Prostate gland (tissue), 2 donors: Measurements from ENCODE around the gene USP47. TPM values are rescaled to one million over a fixed set of nuclear protein-coding genes. Genes with fewer than 3 reads are reported as not detected.

Source experiments
- DNase-seq: peaks from one replicate; pipeline ENCODE4 v3.0.0-alpha.2; 2019; ENCODE audit warnings: low spot score
- H3K27ac ChIP-seq, 2 donors: fragments of 200-600 bp; sonication (generic); 2 replicates each; pipeline ENCODE4 v1.5.1; 2017 to 2019
- H3K27me3 ChIP-seq: fragments of 200-600 bp; sonication (generic); replicated peaks from 2 replicates; pipeline ENCODE4 v1.5.1; 2019; ENCODE audit not compliant: insufficient read depth
- H3K36me3 ChIP-seq, 2 donors: fragments of 200-600 bp; sonication (generic); 1 replicate in 1 of 2; 2 replicates in 1 of 2; pipeline versions ENCODE4 v1.5.1 to v1.8.1; 2017 to 2019
- H3K4me1 ChIP-seq: fragments of 200-600 bp; sonication (generic); replicated peaks from 2 replicates; pipeline ENCODE4 v1.5.1; 2019
- H3K4me3 ChIP-seq, 2 donors: fragments of 200-600 bp; sonication (generic); 2 replicates each; pipeline ENCODE4 v1.5.1; 2017 to 2019
- H3K9me3 ChIP-seq: fragments of 200-600 bp; sonication (generic); 2 replicates; pipeline ENCODE4 v1.5.1; 2017
- CTCF ChIP-seq, 4 experiments: fragments of 200-600 bp in 2 of 4; fragments of 450-650 bp in 2 of 4; sonication (generic) in 2 of 4; IDR thresholded peaks; 1 replicate in 3 of 4; 2 replicates in 1 of 4; pipeline ENCODE4 v1.5.1; 2016 to 2019; ENCODE audit warnings: antibody characterized with exemption in 4 of 4, mild to moderate bottlenecking in 2 of 4, moderate library complexity in 2 of 4
- POLR2A ChIP-seq: fragments of 450-650 bp; IDR thresholded peaks from one replicate; pipeline ENCODE4 v1.6.1; 2016; ENCODE audit warnings: antibody characterized with exemption, mild to moderate bottlenecking
- POLR2AphosphoS5 ChIP-seq: sonication (generic); formaldehyde crosslinking; IDR thresholded peaks from one replicate; pipeline ENCODE4 v1.6.1; 2017; ENCODE audit warnings: antibody characterized with exemption
- whole genome bisulfite sequencing: methylation state at CpG from one replicate; pipeline ENCODE4 v1.1.5; 2018; 5-methylcytosine and 5-hydroxymethylcytosine counted together
- intact Hi-C: fragments of 100-400 bp; cut with DNase I; formaldehyde crosslinking; loops from one replicate; pipeline ENCODE4 v1.14.2; 2022
- total RNA-seq, 2 donors: library from RNA; depleted of rRNA; stranded (reverse); fragments of >200 nt; gene quantifications; one replicate each; pipeline ENCODE4 v1.1.0, GENCODE V29; 2016

USP47 gene
- total RNA-seq, 2 donors from 2014 or later = 58.4 to 76.6 TPM

GRCh38 chr11:11983427-11983826 is 141.7 kb downstream of the USP47 start:
- Histone ChIP-seq H3K4me3 (no peak overlapping the region), H3K9me3 (no peaks in the 10 kb centered on the region), H3K27ac (no peak overlapping the region), H3K27me3 (no peaks in the 10 kb centered on the region), H3K4me1 (no peaks in the 10 kb centered on the region), H3K36me3 (no peaks in the 10 kb centered on the region)
- TF ChIP-seq CTCF (IDR thresholded peaks at IDR 0.05) (no peak), POLR2AphosphoS5 (no peak), POLR2A (no peak)
- WGBS = 88% methylated on average over 5 of the region's 5 CpGs
- no peak for DNase-seq
- intact Hi-C loops = no loop called here

- DNase-seq = no peak
- no peak overlapping the region for H3K27ac ChIP-seq
- intact Hi-C loops = no loop called here
- no peaks in the 10 kb centered on the region for H3K9me3 ChIP-seq
- TF ChIP-seq POLR2A (no peak), CTCF (IDR thresholded peaks at IDR 0.05) (no peak), POLR2AphosphoS5 (no peak)
- no peaks in the 10 kb centered on the region for H3K27me3 ChIP-seq
- H3K4me1 ChIP-seq = no peaks in the 10 kb centered on the region
- WGBS = 63% methylated on average over 5 of the region's 5 CpGs
- no peak overlapping the region for H3K4me3 ChIP-seq
- no peaks in the 10 kb centered on the region for H3K36me3 ChIP-seq
These were observed 142.8 kb downstream of the USP47 start for GRCh38 chr11:11984563-11984962.

DNA sequence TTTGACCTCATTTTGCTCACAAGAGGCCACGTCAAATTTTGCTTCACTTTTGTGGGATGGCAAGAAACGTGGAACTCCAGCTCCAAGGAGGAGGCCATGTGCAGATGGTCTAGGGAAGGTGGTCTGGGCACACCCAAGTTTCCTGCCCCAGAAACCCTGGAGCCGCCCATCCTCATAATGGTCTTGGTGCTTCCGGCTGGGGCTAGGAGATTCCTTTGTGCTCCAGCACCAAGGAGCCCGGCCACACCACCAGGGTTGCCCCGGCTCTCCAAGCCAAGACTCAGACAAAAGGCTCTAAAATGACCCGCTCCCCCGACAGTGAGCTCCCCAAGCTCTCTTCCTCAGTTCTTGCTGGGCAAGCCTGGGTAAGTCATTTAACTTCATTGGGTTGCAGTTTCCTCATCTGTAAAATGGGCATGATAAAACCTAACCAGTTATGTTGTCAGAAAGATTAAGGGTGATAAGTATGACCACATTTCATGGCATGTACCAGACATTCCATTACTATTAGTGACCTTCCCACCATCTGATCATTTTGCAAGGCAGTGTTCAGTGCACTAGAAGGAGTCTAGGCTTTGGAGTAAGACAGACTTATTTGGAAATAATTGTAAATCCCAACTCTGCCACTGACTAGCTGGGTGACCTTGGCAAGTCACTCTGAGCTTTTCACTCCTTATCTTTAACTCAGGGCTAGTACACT is 143.4 kb downstream of the USP47 start:
- no peak overlapping the region for H3K27ac ChIP-seq
- TF ChIP-seq CTCF (IDR thresholded peaks at IDR 0.05) = no peak
- no peak for TF ChIP-seq POLR2A
- no peak for TF ChIP-seq POLR2AphosphoS5
- no peaks in the 10 kb centered on the region for H3K4me1 ChIP-seq
- no peak overlapping the region for H3K4me3 ChIP-seq
- H3K27me3 ChIP-seq = no peaks in the 10 kb centered on the region
- intact Hi-C loops = no loop called here
- no peaks in the 10 kb centered on the region for H3K36me3 ChIP-seq
- H3K9me3 ChIP-seq = no peaks in the 10 kb centered on the region
- no peak for DNase-seq
- 82% methylated on average over 5 of the region's 8 CpGs for WGBS

DNA sequence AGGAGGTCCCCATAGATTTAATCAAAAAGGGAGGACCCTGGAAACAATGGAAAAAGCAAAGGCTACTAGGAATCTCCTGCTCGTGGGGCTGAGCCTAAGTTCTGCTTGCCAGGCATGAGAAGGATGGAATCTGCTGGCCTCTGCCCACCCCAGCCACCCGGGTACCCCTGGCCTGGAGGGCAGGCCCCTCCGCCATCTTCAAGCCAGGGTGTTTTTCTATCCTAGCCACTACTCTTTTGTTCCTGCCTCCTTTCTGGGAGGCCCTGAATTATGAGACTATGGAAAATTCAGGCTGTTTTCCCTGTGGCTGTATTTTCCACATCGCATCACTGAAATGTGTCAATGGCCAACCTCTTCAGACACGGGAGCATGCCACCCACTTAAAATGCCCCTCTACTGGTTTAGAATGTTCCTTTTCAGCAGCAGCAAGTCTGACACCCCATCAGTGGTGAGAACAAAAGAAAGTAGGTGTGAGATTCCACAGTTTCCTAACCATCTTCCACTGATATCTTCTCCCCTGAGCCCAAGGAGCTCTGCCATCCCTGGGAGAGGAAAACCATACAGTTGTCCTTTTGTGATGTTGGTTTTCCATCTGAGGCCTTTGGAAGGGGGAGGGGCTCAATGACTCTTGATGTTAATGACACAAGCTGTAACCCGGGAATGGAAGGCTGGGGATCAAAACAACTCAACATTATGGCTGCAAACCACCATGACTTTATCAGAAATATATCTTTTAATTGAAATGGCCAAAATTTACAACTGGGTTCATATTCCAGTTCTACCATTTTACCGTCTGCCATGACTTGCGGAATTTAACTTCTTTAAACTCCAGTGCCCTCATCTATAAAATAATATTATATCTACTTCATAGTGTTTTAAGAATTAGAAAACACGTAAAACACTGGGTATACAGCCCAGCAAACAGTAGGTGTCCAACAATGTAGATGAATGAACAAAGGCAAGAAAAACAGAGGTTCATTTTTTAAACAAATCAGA is 144.5 kb downstream of the USP47 start:
- no peaks in the 10 kb centered on the region for H3K4me1 ChIP-seq
- WGBS = 84% methylated on average over 9 of the region's 9 CpGs
- H3K27ac ChIP-seq = no peak overlapping the region
- no peak overlapping the region for H3K4me3 ChIP-seq
- no peaks in the 10 kb centered on the region for H3K27me3 ChIP-seq
- TF ChIP-seq POLR2AphosphoS5 = no peak
- TF ChIP-seq POLR2A = no peak
- TF ChIP-seq CTCF (IDR thresholded peaks at IDR 0.05) = no peak
- H3K9me3 ChIP-seq = no peaks in the 10 kb centered on the region
- DNase-seq = no peak
- intact Hi-C loops = no loop called here
- no peaks in the 10 kb centered on the region for H3K36me3 ChIP-seq
